Caco-2 (cell line): Measurements from ENCODE around the gene LIMK2. TPM values are rescaled to one million over a fixed set of nuclear protein-coding genes. Genes with fewer than 3 reads are reported as not detected.
A peak's percentile ranks its signal among the peaks of the same experiment; 100 is the strongest.

ENCODE experiments used
- BruUV-seq: library from RNA; stranded (reverse); fragments of 400-500 nt; replicated peaks from 2 replicates; lab custom pipeline; 2021; lab: Mats Ljungman, UMichigan
- CTCF ChIA-PET: fragments of 300-600 bp; sonication (Branson Sonifier 250); formaldehyde crosslinking; loops from one replicate; lab custom pipeline; 2022; ENCODE audit warnings: antibody characterized with exemption; lab: Charles Lee
- POLR2A ChIA-PET: fragments of 300-600 bp; sonication (Branson Sonifier 250); formaldehyde crosslinking; loops from one replicate; lab custom pipeline; 2022; ENCODE audit warnings: antibody characterized with exemption; lab: Charles Lee
- DNase-seq, 2 experiments: peaks; one replicate each; pipeline versions ENCODE4 v3.0.0 to v3.0.0-alpha.2; 2020 to 2022
- H3K27me3 ChIP-seq: replicated peaks from 2 replicates; pipeline ENCODE4 v1.6.0; 2011; ENCODE audit warnings: low read length; ENCODE audit not compliant: control insufficient read depth, insufficient read depth
- H3K36me3 ChIP-seq: 2 replicates; pipeline ENCODE4 v1.5.1; 2011; ENCODE audit warnings: low read length; ENCODE audit not compliant: control insufficient read depth, insufficient read depth
- H3K4me1 ChIP-seq: fragments of 250-450 bp; sonication (Bioruptor Pico); 2 replicates; pipeline ENCODE4 v1.5.1; 2020; ENCODE audit warnings: mild to moderate bottlenecking
- H3K4me3 ChIP-seq: 2 replicates; pipeline ENCODE4 v1.5.1; 2011; ENCODE audit warnings: low read depth, mild to moderate bottlenecking, control low read depth, low read length
- H3K9me3 ChIP-seq: fragments of 250-450 bp; sonication (Bioruptor Pico); 2 replicates; pipeline ENCODE4 v1.5.1; 2020; ENCODE audit warnings: mild to moderate bottlenecking, moderate library complexity
- H3K27ac Mint-ChIP-seq: one replicate; pipeline ENCODE4 v1.8.0; 2022; ENCODE audit warnings: mixed read lengths; ENCODE audit not compliant: unreplicated experiment
- H3K27me3 Mint-ChIP-seq: one replicate; pipeline ENCODE4 v1.8.0; 2022; ENCODE audit warnings: mixed read lengths; ENCODE audit not compliant: insufficient read depth, unreplicated experiment
- H3K36me3 Mint-ChIP-seq: one replicate; pipeline ENCODE4 v1.8.0; 2022; ENCODE audit warnings: mild to moderate bottlenecking, mixed read lengths; ENCODE audit not compliant: insufficient read depth, unreplicated experiment
- H3K4me1 Mint-ChIP-seq: one replicate; pipeline ENCODE4 v1.8.0; 2022; ENCODE audit warnings: low read depth, mixed read lengths; ENCODE audit not compliant: unreplicated experiment
- H3K4me3 Mint-ChIP-seq: one replicate; pipeline ENCODE4 v1.8.0; 2022; ENCODE audit warnings: mild to moderate bottlenecking, moderate library complexity, mixed read lengths; ENCODE audit not compliant: unreplicated experiment
- H3K9me3 Mint-ChIP-seq: one replicate; pipeline ENCODE4 v1.8.0; 2022; ENCODE audit warnings: mixed read lengths; ENCODE audit not compliant: unreplicated experiment
- intact Hi-C: fragments of 100-400 bp; cut with micrococcal nuclease; formaldehyde crosslinking; loops from one replicate; pipeline ENCODE4 v1.10.0; 2022; ENCODE audit not compliant: unreplicated experiment
- total RNA-seq: library from RNA; stranded (reverse); gene quantifications from 2 replicates; pipeline ENCODE4 v1.2.3, GENCODE V29; 2022
- TF ChIP-seq, protein P1 (sequence below), 2 experiments: fragments of 200-600 bp in 1 of 2; IDR thresholded peaks; 1 replicate in 1 of 2; 2 replicates in 1 of 2; pipeline versions ENCODE4 v1.5.1 to v1.8.0; 2011 to 2022; ENCODE audit warnings: antibody characterized with exemption in 1 of 2, control low read depth in 1 of 2, inconsistent platforms in 1 of 2, low read depth in 1 of 2, low read length in 1 of 2, mild to moderate bottlenecking in 1 of 2, moderate library complexity in 1 of 2; ENCODE audit not compliant: insufficient read depth in 1 of 2, severe bottlenecking in 1 of 2, unreplicated experiment in 1 of 2

The LIMK2 gene
- total RNA-seq, 1 experiment from 2014 or later: 36.3 TPM

DNA sequence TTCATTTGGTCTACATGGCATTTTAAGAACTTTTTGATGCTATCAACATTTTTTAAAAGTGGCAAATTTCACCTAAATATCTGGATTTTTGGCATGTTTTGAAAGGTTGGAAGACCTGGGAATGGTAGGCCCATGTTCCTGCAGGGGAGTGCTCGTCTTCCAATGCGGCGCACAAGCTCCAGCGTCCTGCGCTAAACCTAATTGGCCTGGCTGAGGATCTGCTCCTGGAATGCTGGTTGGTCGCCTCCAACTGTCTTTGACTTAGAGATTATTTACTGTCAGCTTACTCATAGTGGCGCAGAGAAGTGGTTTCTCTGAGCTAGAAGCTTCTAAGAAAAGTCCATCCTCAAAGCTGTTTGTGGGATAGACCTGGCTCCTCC lies 626 bp upstream of the LIMK2 start:
- H3K36me3 Mint-ChIP-seq: peaks cover 22% of the 10 kb centered on the region

DNA sequence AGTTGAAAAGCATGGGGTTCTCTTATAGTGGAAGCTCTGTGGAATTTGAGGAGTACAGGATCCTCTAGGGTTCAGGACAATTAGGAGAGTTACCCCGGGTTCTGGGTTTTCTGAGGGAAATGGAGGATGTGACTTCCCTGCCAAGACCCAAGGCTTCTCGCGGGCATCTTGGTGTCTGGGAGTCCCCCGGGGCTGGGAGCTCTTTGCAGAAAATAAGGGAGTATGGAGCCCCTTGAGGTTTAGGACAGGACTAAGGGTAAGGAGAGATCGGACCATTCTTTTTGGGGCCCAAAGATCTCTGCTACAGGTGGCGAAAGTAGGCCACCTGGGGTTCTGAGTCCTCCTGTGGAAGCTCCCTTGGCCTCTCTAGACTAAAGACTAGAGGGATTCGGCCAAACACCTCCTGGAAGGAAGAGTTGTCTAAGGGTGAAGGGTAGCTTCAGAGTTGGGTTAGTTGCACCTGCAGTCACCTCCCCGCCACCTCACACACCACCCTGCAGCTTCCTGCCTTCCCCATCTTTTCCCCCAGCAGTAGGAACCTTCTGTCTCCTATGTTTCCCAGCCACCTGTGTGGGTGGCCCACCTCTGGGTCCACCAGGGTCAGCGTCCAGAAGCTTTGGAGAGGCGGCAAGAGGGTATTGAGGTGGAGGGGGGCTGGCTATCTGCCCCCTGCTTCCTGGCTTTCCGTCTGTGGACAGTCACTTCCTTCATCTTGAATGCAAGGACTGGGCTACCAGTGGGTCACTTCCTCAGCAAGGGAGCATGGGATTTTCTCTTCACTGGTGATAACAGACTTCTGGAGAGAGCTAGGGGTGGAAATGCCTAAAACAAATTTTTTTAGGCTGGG lies 908 bp downstream of the LIMK2 start:
- POLR2A ChIA-PET: interaction anchor here (0.7 to 1.2 kb wide), 2 partner anchors 77 to 936 kb away, joined by 4 to 8 read pairs; no protein-coding TSS in a partner anchor
- no peaks in the 10 kb centered on the region for H3K36me3 ChIP-seq
- H3K4me3 ChIP-seq: peak overlapping the region; percentile 81
- no peaks in the 10 kb centered on the region for H3K27me3 Mint-ChIP-seq
- H3K36me3 Mint-ChIP-seq: peaks cover 17% of the 10 kb centered on the region
- H3K27ac Mint-ChIP-seq: peak overlapping the region; percentile 82
- no TSS peak for BruUV-seq
- TF ChIP-seq, protein P1, sequence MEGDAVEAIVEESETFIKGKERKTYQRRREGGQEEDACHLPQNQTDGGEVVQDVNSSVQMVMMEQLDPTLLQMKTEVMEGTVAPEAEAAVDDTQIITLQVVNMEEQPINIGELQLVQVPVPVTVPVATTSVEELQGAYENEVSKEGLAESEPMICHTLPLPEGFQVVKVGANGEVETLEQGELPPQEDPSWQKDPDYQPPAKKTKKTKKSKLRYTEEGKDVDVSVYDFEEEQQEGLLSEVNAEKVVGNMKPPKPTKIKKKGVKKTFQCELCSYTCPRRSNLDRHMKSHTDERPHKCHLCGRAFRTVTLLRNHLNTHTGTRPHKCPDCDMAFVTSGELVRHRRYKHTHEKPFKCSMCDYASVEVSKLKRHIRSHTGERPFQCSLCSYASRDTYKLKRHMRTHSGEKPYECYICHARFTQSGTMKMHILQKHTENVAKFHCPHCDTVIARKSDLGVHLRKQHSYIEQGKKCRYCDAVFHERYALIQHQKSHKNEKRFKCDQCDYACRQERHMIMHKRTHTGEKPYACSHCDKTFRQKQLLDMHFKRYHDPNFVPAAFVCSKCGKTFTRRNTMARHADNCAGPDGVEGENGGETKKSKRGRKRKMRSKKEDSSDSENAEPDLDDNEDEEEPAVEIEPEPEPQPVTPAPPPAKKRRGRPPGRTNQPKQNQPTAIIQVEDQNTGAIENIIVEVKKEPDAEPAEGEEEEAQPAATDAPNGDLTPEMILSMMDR (IDR thresholded peaks at IDR 0.05; ENCODE audit: insufficient read depth in 1 of 2, low read depth in 1 of 2, low read length in 1 of 2, severe bottlenecking in 1 of 2, unreplicated experiment in 1 of 2): no peak
- intact Hi-C loops: loop anchor here (1.0 to 5.0 kb wide), 3 partner anchors 18 to 79 kb away; partner anchors contain the start of gene PIK3IP1
- no peak for DNase-seq
- H3K4me1 Mint-ChIP-seq: peaks cover 25% of the 10 kb centered on the region
- H3K4me3 Mint-ChIP-seq: peak overlapping the region; percentile 83
- peaks cover 38% of the 10 kb centered on the region for H3K4me1 ChIP-seq
- H3K9me3 ChIP-seq: no peaks in the 10 kb centered on the region
- no peaks in the 10 kb centered on the region for H3K9me3 Mint-ChIP-seq
- CTCF ChIA-PET: interaction anchor here (0.6 to 4.9 kb wide), 10 partner anchors 10 to 606 kb away, joined by 3 to 42 read pairs (median 4); partner anchors contain the start of gene TCN2
- no peaks in the 10 kb centered on the region for H3K27me3 ChIP-seq

More for the DNA sequence above, 626 bp upstream of the LIMK2 start:
- H3K27me3 ChIP-seq: no peaks in the 10 kb centered on the region
- ChIA-PET CTCF (interaction anchor here (0.6 to 4.9 kb wide), 11 partner anchors 9 to 79 kb away, joined by 3 to 42 read pairs (median 4); no protein-coding TSS in a partner anchor), POLR2A (no interaction called here)
- no peaks in the 10 kb centered on the region for H3K9me3 ChIP-seq
- no peaks in the 10 kb centered on the region for H3K9me3 Mint-ChIP-seq
- peak overlapping the region; percentile 83 for H3K4me3 Mint-ChIP-seq
- H3K27ac Mint-ChIP-seq: peak overlapping the region; percentile 82
- peaks cover 29% of the 10 kb centered on the region for H3K4me1 Mint-ChIP-seq
- no peaks in the 10 kb centered on the region for H3K36me3 ChIP-seq
- TF ChIP-seq, protein P1 (IDR thresholded peaks at IDR 0.05; ENCODE audit: insufficient read depth in 1 of 2, low read depth in 1 of 2, low read length in 1 of 2, severe bottlenecking in 1 of 2, unreplicated experiment in 1 of 2): no peak
- intact Hi-C loops: loop anchor here (5.0 kb wide), 1 partner anchor 81 kb away; the partner anchor contains the start of gene PIK3IP1
- DNase-seq: no peak
- peaks cover 36% of the 10 kb centered on the region for H3K4me1 ChIP-seq
- H3K4me3 ChIP-seq: no peak overlapping the region; the same call in 1 of the 2 replicates
- H3K27me3 Mint-ChIP-seq: no peaks in the 10 kb centered on the region
- no TSS peak for BruUV-seq

DNA sequence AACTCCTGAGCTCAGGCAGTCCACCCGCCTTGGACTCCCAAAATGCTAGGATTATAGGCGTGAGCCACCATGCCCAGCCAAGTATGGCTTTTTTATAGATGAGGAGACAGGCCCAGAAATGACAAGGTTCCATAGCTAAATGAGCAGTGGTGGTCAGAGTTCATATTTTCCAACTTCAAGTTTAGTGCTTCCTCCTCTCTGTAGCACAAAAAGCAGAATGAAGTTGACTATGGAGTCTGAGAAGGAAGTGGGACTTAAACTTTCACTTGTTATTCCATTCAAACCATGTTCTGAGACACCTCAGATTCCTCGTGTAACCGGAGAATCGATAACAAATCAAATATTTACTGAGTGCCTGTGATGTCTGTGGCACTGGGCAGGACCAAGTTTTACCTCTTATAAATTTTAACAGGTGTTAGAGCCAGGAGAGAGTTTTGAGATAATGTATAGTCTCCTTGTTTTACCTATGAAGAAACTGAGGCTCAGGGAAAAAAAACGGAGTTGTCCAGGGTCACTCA lies 3.0 kb downstream of the LIMK2 start:
- no TSS peak for BruUV-seq
- Mint-ChIP-seq H3K4me1 (peaks cover 37% of the 10 kb centered on the region), H3K9me3 (no peaks in the 10 kb centered on the region), H3K27ac (no peak overlapping the region), H3K4me3 (no peak overlapping the region), H3K27me3 (no peaks in the 10 kb centered on the region), H3K36me3 (peaks cover 17% of the 10 kb centered on the region)
- peaks cover 59% of the 10 kb centered on the region for H3K4me1 ChIP-seq
- no peak overlapping the region for H3K4me3 ChIP-seq
- H3K9me3 ChIP-seq: no peaks in the 10 kb centered on the region
- TF ChIP-seq, protein P1 (IDR thresholded peaks at IDR 0.05; ENCODE audit: insufficient read depth in 1 of 2, low read depth in 1 of 2, low read length in 1 of 2, severe bottlenecking in 1 of 2, unreplicated experiment in 1 of 2): no peak
- no peaks in the 10 kb centered on the region for H3K36me3 ChIP-seq
- ChIA-PET POLR2A (no interaction called here), CTCF (interaction anchor here (0.7 kb wide), 1 partner anchor 17 kb away, joined by 3 read pairs; no protein-coding TSS in a partner anchor)
- no peak for DNase-seq
- H3K27me3 ChIP-seq: no peaks in the 10 kb centered on the region
- intact Hi-C loops: no loop called here
